WTC11 (cell line): ENCODE data around the gene ZNF438. TPM values are rescaled to one million over a fixed set of nuclear protein-coding genes. Genes with fewer than 3 reads are reported as not detected.

Experiments
- ATAC-seq: fragments of 200-7000 bp; cut with Tn5 transposase; 2 replicates; pipeline ENCODE4 v1.10.0; 2021; ENCODE audit warnings: mild to moderate bottlenecking, moderate library complexity
- CTCF ChIA-PET: fragments of 300-600 bp; sonication (Branson Sonifier 250); formaldehyde crosslinking; loops from one replicate; lab custom pipeline; 2021; ENCODE audit warnings: antibody characterized with exemption; lab: Charles Lee
- POLR2A ChIA-PET: fragments of 350-600 bp; sonication (Branson Sonifier 250); formaldehyde crosslinking; loops from one replicate; lab custom pipeline; 2021; ENCODE audit warnings: antibody characterized with exemption; lab: Charles Lee
- DNase-seq: peaks from one replicate; pipeline ENCODE4 v3.0.0; 2021; ENCODE audit warnings: low spot score
- H3K27ac Mint-ChIP-seq: 2 replicates; pipeline ENCODE4 v1.8.0; 2021; ENCODE audit warnings: mixed read lengths
- H3K27me3 Mint-ChIP-seq: 2 replicates; pipeline ENCODE4 v1.8.0; 2021; ENCODE audit warnings: low read depth, mild to moderate bottlenecking, moderate library complexity, mixed read lengths
- H3K36me3 Mint-ChIP-seq: 2 replicates; pipeline ENCODE4 v1.8.0; 2021; ENCODE audit warnings: mixed read lengths
- H3K4me1 Mint-ChIP-seq: 2 replicates; pipeline ENCODE4 v1.8.0; 2022; ENCODE audit warnings: mixed read lengths
- H3K4me3 Mint-ChIP-seq: 2 replicates; pipeline ENCODE4 v1.8.0; 2021; ENCODE audit warnings: mild to moderate bottlenecking, moderate library complexity, mixed read lengths
- H3K9me3 Mint-ChIP-seq: 2 replicates; pipeline ENCODE4 v1.8.0; 2021; ENCODE audit warnings: mixed read lengths
- ELF4 ChIP-seq: sonication (generic); formaldehyde crosslinking; IDR thresholded peaks from 2 replicates; pipeline ENCODE4 v1.8.1; 2022; ENCODE audit warnings: low read depth, mild to moderate bottlenecking, moderate library complexity, missing genetic modification reagents
- FOXP1 ChIP-seq: sonication (generic); formaldehyde crosslinking; IDR thresholded peaks from 2 replicates; pipeline ENCODE4 v1.8.0; 2022; ENCODE audit warnings: missing genetic modification reagents, mild to moderate bottlenecking, moderate library complexity, borderline replicate concordance
- GABPB1 ChIP-seq: sonication (generic); formaldehyde crosslinking; IDR thresholded peaks from 2 replicates; pipeline ENCODE4 v1.8.1; 2023; ENCODE audit warnings: mild to moderate bottlenecking, missing genetic modification reagents
- HMGA2 ChIP-seq: fragments of 250-450 bp; sonication (Bioruptor Pico); IDR thresholded peaks from 2 replicates; pipeline ENCODE4 v1.4.0; 2021; ENCODE audit warnings: mild to moderate bottlenecking, moderate library complexity
- IRF2 ChIP-seq: sonication (generic); formaldehyde crosslinking; IDR thresholded peaks from 2 replicates; pipeline ENCODE4 v1.8.0; 2022; ENCODE audit warnings: low read depth, missing genetic modification reagents, borderline replicate concordance
- MXD4 ChIP-seq: fragments of 250-450 bp; sonication (Bioruptor Pico); IDR thresholded peaks from 2 replicates; pipeline ENCODE4 v1.8.0; 2021; ENCODE audit warnings: mild to moderate bottlenecking, moderate library complexity, borderline replicate concordance
- PRRX2 ChIP-seq: fragments of 250-450 bp; sonication (Bioruptor Pico); IDR thresholded peaks from 2 replicates; pipeline ENCODE4 v1.8.0; 2021; ENCODE audit warnings: mild to moderate bottlenecking
- SOX15 ChIP-seq: fragments of 250-450 bp; sonication (Bioruptor Pico); IDR thresholded peaks from 2 replicates; pipeline ENCODE4 v1.9.0; 2021; ENCODE audit warnings: mild to moderate bottlenecking
- ZNF232 ChIP-seq: sonication (generic); formaldehyde crosslinking; IDR thresholded peaks from 2 replicates; pipeline ENCODE4 v1.8.0; 2022; ENCODE audit warnings: mild to moderate bottlenecking, missing genetic modification reagents
- ZNF317 ChIP-seq: sonication (generic); formaldehyde crosslinking; IDR thresholded peaks from 2 replicates; pipeline ENCODE4 v1.8.1; 2023; ENCODE audit warnings: low read depth, mild to moderate bottlenecking, moderate library complexity, missing genetic modification reagents, borderline replicate concordance
- ZNF423 ChIP-seq: fragments of 250-450 bp; sonication (Bioruptor Pico); IDR thresholded peaks from 2 replicates; pipeline ENCODE4 v2.1.2; 2022; ENCODE audit warnings: mild to moderate bottlenecking, moderate library complexity
- ZNF671 ChIP-seq: fragments of 250-450 bp; sonication (Bioruptor Pico); IDR thresholded peaks from 2 replicates; pipeline ENCODE4 v1.8.0; 2021; ENCODE audit warnings: mild to moderate bottlenecking
- total RNA-seq: library from RNA; stranded (reverse); gene quantifications from 3 replicates; pipeline ENCODE4 v1.2.3, GENCODE V29; 2021
- TF ChIP-seq, protein P1 (sequence below): sonication (generic); formaldehyde crosslinking; IDR thresholded peaks from 2 replicates; pipeline ENCODE4 v1.8.1; 2023; ENCODE audit warnings: mild to moderate bottlenecking, missing genetic modification reagents, borderline replicate concordance
- TF ChIP-seq, protein P2 (sequence below): fragments of 250-450 bp; sonication (Bioruptor Pico); IDR thresholded peaks from 2 replicates; pipeline ENCODE4 v1.9.0; 2021; ENCODE audit warnings: mild to moderate bottlenecking
- TF ChIP-seq, protein P3 (sequence below): sonication (generic); formaldehyde crosslinking; IDR thresholded peaks from 2 replicates; pipeline ENCODE4 v1.8.1; 2022; ENCODE audit warnings: low read depth, missing genetic modification reagents, borderline replicate concordance
- TF ChIP-seq, protein P4 (sequence below): sonication (generic); formaldehyde crosslinking; IDR thresholded peaks from 2 replicates; pipeline ENCODE4 v1.8.0; 2022; ENCODE audit warnings: mild to moderate bottlenecking, missing genetic modification reagents
- TF ChIP-seq, protein P5 (sequence below): sonication (generic); formaldehyde crosslinking; IDR thresholded peaks from 2 replicates; pipeline ENCODE4 v1.8.0; 2023; ENCODE audit warnings: missing genetic modification reagents
- TF ChIP-seq, protein P6 (sequence below): sonication (generic); formaldehyde crosslinking; IDR thresholded peaks from 2 replicates; pipeline ENCODE4 v1.8.1; 2022; ENCODE audit warnings: mild to moderate bottlenecking, missing genetic modification reagents, moderate library complexity, borderline replicate concordance
- TF ChIP-seq, protein P7 (sequence below): sonication (generic); formaldehyde crosslinking; IDR thresholded peaks from 2 replicates; pipeline ENCODE4 v1.8.1; 2023; ENCODE audit warnings: mild to moderate bottlenecking, missing genetic modification reagents, moderate library complexity
- TF ChIP-seq, protein P8 (sequence below): fragments of 250-450 bp; sonication (Bioruptor Pico); IDR thresholded peaks from 2 replicates; pipeline ENCODE4 v1.9.0; 2021; ENCODE audit warnings: mild to moderate bottlenecking, borderline replicate concordance

Gene ZNF438
- total RNA-seq, 1 experiment from 2014 or later: 1.9 TPM

DNA sequence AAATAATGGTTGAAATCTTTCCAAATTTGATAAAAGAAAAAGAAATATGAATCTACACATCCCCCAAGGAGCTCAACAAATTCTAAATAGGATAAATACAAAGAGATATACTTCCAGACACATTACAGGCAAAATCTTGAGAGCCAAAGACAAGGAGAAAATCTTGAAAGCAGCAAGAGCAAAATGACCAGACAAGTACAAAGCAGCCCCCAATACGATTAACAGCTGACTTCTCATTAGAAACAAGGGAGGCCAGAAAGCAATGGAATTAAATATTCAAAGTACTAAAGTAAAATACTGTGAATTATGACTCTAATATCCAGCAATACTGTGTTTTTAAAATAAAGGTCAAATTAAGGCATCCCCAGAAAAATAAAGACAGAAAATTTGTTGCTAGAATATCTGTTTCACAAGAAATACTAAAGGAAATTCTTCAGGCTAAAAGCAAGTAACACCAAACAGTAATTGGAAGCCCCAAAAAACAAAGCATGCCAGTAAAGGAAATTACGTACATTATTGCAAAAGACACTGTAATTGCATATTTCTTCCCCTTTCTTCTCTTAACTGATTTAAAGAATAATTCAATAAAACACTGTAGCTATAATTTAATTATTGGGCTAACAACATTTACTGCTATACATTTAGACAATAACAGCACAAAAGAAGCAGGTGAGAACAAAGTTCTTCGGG, 36.4 kb downstream of the ZNF438 start:
- ChIA-PET CTCF (no interaction called here), POLR2A (no interaction called here)
- no peak overlapping the region for H3K27ac Mint-ChIP-seq
- ATAC-seq (no peak), DNase-seq (no peak)
- H3K36me3 Mint-ChIP-seq: peaks cover 26% of the 10 kb centered on the region
- peaks cover 36% of the 10 kb centered on the region for H3K9me3 Mint-ChIP-seq
- no peak overlapping the region for H3K4me3 Mint-ChIP-seq
- TF ChIP-seq, protein P1, sequence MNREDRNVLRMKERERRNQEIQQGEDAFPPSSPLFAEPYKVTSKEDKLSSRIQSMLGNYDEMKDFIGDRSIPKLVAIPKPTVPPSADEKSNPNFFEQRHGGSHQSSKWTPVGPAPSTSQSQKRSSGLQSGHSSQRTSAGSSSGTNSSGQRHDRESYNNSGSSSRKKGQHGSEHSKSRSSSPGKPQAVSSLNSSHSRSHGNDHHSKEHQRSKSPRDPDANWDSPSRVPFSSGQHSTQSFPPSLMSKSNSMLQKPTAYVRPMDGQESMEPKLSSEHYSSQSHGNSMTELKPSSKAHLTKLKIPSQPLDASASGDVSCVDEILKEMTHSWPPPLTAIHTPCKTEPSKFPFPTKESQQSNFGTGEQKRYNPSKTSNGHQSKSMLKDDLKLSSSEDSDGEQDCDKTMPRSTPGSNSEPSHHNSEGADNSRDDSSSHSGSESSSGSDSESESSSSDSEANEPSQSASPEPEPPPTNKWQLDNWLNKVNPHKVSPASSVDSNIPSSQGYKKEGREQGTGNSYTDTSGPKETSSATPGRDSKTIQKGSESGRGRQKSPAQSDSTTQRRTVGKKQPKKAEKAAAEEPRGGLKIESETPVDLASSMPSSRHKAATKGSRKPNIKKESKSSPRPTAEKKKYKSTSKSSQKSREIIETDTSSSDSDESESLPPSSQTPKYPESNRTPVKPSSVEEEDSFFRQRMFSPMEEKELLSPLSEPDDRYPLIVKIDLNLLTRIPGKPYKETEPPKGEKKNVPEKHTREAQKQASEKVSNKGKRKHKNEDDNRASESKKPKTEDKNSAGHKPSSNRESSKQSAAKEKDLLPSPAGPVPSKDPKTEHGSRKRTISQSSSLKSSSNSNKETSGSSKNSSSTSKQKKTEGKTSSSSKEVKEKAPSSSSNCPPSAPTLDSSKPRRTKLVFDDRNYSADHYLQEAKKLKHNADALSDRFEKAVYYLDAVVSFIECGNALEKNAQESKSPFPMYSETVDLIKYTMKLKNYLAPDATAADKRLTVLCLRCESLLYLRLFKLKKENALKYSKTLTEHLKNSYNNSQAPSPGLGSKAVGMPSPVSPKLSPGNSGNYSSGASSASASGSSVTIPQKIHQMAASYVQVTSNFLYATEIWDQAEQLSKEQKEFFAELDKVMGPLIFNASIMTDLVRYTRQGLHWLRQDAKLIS: no peak
- TF ChIP-seq ELF4 (CRISPR knock-in tag) (no peak), ZNF317 (CRISPR knock-in tag) (peak; percentile 93)
- no peaks in the 10 kb centered on the region; the same call in 1 of the 2 replicates for H3K27me3 Mint-ChIP-seq
- H3K4me1 Mint-ChIP-seq: peaks cover 5% of the 10 kb centered on the region

DNA sequence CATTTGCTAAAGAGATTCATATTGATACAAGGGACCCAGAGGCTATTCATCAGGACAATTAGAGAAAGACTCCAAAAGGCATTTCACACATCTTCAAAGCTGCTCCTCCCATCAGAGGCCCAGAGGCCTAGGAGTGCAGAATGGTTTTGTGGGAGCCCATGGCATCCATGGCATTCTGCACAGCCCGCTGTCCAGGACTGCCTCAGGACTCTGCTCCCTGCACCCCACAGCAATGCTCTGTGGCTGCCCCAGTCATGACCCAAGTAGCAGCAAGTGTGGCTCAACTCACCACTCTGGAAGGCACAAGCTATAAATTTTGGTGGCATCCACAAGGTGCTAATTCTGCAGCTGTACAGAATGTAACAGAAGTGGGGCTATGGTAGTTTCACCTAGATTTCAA, 38.5 kb downstream of the ZNF438 start:
- ATAC-seq: no peak
- H3K4me3 Mint-ChIP-seq: no peak overlapping the region
- ChIA-PET CTCF (no interaction called here), POLR2A (no interaction called here)
- peaks cover 26% of the 10 kb centered on the region for H3K36me3 Mint-ChIP-seq
- H3K27ac Mint-ChIP-seq: no peak overlapping the region
- H3K4me1 Mint-ChIP-seq: peaks cover 5% of the 10 kb centered on the region
- DNase-seq: no peak
- peaks cover 36% of the 10 kb centered on the region for H3K9me3 Mint-ChIP-seq
- no peaks in the 10 kb centered on the region; the same call in 1 of the 2 replicates for H3K27me3 Mint-ChIP-seq
- TF ChIP-seq, protein P2, sequence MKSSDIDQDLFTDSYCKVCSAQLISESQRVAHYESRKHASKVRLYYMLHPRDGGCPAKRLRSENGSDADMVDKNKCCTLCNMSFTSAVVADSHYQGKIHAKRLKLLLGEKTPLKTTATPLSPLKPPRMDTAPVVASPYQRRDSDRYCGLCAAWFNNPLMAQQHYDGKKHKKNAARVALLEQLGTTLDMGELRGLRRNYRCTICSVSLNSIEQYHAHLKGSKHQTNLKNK: no peak
- no peak for TF ChIP-seq IRF2 (CRISPR knock-in tag)
- no peak for TF ChIP-seq ZNF423 (CRISPR knock-in tag)
- TF ChIP-seq MXD4: no peak
- TF ChIP-seq, protein P3, sequence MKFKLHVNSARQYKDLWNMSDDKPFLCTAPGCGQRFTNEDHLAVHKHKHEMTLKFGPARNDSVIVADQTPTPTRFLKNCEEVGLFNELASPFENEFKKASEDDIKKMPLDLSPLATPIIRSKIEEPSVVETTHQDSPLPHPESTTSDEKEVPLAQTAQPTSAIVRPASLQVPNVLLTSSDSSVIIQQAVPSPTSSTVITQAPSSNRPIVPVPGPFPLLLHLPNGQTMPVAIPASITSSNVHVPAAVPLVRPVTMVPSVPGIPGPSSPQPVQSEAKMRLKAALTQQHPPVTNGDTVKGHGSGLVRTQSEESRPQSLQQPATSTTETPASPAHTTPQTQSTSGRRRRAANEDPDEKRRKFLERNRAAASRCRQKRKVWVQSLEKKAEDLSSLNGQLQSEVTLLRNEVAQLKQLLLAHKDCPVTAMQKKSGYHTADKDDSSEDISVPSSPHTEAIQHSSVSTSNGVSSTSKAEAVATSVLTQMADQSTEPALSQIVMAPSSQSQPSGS (CRISPR knock-in tag): no peak
- TF ChIP-seq HMGA2 (CRISPR knock-in tag): no peak
- TF ChIP-seq SOX15 (CRISPR knock-in tag): no peak
- TF ChIP-seq, protein P4, sequence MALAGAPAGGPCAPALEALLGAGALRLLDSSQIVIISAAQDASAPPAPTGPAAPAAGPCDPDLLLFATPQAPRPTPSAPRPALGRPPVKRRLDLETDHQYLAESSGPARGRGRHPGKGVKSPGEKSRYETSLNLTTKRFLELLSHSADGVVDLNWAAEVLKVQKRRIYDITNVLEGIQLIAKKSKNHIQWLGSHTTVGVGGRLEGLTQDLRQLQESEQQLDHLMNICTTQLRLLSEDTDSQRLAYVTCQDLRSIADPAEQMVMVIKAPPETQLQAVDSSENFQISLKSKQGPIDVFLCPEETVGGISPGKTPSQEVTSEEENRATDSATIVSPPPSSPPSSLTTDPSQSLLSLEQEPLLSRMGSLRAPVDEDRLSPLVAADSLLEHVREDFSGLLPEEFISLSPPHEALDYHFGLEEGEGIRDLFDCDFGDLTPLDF: no peak
- no peak for TF ChIP-seq GABPB1
- TF ChIP-seq, protein P5, sequence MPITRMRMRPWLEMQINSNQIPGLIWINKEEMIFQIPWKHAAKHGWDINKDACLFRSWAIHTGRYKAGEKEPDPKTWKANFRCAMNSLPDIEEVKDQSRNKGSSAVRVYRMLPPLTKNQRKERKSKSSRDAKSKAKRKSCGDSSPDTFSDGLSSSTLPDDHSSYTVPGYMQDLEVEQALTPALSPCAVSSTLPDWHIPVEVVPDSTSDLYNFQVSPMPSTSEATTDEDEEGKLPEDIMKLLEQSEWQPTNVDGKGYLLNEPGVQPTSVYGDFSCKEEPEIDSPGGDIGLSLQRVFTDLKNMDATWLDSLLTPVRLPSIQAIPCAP: no peak
- no peak for TF ChIP-seq ZNF232 (CRISPR knock-in tag)
- TF ChIP-seq, protein P6, sequence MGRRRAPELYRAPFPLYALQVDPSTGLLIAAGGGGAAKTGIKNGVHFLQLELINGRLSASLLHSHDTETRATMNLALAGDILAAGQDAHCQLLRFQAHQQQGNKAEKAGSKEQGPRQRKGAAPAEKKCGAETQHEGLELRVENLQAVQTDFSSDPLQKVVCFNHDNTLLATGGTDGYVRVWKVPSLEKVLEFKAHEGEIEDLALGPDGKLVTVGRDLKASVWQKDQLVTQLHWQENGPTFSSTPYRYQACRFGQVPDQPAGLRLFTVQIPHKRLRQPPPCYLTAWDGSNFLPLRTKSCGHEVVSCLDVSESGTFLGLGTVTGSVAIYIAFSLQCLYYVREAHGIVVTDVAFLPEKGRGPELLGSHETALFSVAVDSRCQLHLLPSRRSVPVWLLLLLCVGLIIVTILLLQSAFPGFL (CRISPR knock-in tag): no peak
- TF ChIP-seq, protein P7, sequence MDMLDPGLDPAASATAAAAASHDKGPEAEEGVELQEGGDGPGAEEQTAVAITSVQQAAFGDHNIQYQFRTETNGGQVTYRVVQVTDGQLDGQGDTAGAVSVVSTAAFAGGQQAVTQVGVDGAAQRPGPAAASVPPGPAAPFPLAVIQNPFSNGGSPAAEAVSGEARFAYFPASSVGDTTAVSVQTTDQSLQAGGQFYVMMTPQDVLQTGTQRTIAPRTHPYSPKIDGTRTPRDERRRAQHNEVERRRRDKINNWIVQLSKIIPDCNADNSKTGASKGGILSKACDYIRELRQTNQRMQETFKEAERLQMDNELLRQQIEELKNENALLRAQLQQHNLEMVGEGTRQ (CRISPR knock-in tag): no peak
- TF ChIP-seq PRRX2 (CRISPR knock-in tag): no peak
- no peak for TF ChIP-seq FOXP1 (CRISPR knock-in tag)
- TF ChIP-seq ZNF671 (CRISPR knock-in tag): no peak
- TF ChIP-seq, protein P8, sequence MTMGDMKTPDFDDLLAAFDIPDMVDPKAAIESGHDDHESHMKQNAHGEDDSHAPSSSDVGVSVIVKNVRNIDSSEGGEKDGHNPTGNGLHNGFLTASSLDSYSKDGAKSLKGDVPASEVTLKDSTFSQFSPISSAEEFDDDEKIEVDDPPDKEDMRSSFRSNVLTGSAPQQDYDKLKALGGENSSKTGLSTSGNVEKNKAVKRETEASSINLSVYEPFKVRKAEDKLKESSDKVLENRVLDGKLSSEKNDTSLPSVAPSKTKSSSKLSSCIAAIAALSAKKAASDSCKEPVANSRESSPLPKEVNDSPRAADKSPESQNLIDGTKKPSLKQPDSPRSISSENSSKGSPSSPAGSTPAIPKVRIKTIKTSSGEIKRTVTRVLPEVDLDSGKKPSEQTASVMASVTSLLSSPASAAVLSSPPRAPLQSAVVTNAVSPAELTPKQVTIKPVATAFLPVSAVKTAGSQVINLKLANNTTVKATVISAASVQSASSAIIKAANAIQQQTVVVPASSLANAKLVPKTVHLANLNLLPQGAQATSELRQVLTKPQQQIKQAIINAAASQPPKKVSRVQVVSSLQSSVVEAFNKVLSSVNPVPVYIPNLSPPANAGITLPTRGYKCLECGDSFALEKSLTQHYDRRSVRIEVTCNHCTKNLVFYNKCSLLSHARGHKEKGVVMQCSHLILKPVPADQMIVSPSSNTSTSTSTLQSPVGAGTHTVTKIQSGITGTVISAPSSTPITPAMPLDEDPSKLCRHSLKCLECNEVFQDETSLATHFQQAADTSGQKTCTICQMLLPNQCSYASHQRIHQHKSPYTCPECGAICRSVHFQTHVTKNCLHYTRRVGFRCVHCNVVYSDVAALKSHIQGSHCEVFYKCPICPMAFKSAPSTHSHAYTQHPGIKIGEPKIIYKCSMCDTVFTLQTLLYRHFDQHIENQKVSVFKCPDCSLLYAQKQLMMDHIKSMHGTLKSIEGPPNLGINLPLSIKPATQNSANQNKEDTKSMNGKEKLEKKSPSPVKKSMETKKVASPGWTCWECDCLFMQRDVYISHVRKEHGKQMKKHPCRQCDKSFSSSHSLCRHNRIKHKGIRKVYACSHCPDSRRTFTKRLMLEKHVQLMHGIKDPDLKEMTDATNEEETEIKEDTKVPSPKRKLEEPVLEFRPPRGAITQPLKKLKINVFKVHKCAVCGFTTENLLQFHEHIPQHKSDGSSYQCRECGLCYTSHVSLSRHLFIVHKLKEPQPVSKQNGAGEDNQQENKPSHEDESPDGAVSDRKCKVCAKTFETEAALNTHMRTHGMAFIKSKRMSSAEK (CRISPR knock-in tag): no peak
- TF ChIP-seq ZNF317 (CRISPR knock-in tag): no peak
